Body of pancreas (tissue), 4 donors: ENCODE measurements around the gene NOL6.

Experiments used
- CTCF ChIP-seq, 7 experiments: fragments of 450-650 bp in 4 of 7; fragments of 200-600 bp in 3 of 7; sonication (generic) in 3 of 7; IDR thresholded peaks; one replicate each; pipeline ENCODE4 v1.5.1; 2016 to 2019; ENCODE audit warnings: antibody characterized with exemption in 7 of 7
- POLR2A ChIP-seq, 3 donors: fragments of 450-650 bp; IDR thresholded peaks; one replicate each; pipeline ENCODE4 v1.6.1; 2016; ENCODE audit warnings: antibody characterized with exemption in 3 of 3, mild to moderate bottlenecking in 2 of 3

DNA sequence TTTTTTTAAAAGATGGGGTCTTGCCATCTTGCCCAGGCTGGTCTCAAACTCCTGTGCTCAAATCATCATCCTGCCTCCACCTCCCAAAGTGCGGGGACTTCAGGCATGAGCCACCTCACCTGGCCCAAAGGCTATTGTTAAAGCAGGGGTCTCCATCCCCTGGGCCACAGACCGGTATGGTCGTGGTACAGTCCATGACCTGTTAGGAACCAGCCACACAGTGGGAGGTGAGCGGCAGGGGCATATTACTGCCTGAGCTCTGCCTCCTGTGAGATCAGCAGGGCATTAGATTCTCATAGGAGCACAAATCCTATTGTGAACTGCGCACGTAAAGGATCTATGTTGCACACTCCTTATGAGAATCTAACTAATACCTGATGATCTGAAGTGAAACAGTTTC is 7.3 kb upstream of the NOL6 start:
- TF ChIP-seq CTCF (IDR thresholded peaks at IDR 0.05) (no peak), POLR2A (IDR thresholded peaks at IDR 0.05) (no peak)
